Measurements from ENCODE around the gene ATP1A4.

Gene ATP1A4

GRCh38 chr1:160148121-160148520 lies 3.3 kb upstream of the ATP1A4 start:
- no peak for DNase-seq

GRCh38 chr1:160149233-160149632 lies 2.2 kb upstream of the ATP1A4 start:
- no peak for DNase-seq

DNA sequence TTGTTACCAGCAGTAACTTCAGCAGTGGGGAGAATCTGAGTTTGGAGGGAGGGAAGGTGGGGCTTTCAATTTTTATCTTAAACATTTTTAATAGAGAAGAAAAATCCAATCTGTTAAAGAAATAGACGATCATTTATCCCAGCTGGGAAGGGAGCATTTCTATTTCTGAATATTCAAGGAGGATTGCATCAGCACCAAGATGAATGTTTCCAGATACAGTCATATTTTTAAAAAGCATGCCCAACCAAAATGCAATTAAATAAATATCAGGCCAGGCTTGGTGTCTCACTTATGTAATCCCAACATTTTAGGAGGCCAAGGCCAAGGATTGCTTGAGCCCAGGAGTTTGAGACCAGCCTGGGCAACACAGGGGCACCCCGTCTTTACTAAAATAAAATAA lies 1.7 kb upstream of the ATP1A4 start:
- no peak for DNase-seq

DNA sequence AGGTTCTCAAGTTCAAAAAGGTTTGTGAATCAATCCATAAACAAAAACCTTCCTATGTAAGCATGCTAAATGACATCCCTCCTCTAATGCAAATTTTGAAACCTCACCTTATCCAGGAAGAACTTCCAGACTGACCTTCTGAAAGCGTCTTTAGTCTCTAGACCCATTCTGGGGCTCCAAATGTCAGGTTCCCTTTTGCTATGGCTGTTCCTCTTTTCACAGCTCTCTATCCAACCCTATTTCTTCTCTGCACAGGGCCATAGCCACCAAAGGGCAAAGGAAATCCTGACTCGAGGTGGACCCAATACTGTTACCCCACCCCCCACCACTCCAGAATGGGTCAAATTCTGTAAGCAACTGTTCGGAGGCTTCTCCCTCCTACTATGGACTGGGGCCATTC lies 3.4 kb downstream of the ATP1A4 start:
- DNase-seq: no peak

- no peak for DNase-seq
Observed at GRCh38 chr1:160156361-160156760, 5.0 kb downstream of the ATP1A4 start.

DNA sequence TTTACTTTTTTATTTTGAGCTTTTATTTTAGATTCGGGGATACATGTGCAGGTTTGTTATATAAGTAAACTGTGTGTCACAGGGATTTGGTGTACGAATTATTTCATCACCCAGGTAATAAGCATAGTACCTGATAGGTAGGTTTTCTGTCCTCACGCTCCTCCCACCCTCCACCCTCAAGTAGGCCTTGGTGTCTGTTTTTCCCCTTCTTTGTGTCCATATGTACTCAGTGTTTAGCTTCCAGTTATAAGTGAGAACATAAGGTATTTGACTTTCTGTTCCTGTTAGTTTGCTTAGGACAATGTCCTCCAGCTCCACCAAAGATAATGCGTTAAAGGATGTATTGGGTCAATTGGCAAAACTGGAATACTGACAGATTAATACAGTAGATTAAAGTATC lies 5.8 kb downstream of the ATP1A4 start:
- DNase-seq: no peak

DNA sequence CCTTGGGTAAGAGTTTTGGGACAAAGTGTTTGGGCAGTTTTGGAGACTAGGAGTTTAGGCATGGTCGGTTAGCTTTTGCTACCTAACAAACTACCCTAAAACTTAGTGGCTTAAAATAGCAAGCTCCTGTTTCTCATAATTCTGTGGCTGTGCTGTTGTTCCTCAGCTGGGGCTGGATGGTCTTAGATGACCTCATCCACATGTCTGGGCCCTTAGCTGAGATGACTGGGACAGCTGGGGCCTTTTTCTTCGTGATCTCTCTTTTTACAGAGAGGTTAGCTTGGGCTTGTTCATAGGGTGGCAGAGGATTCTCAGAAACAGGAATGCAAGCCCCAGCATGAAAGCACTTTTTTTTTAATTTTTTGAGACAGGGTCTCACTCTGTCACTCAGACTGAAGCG lies 6.6 kb downstream of the ATP1A4 start:
- no peak for DNase-seq

DNA sequence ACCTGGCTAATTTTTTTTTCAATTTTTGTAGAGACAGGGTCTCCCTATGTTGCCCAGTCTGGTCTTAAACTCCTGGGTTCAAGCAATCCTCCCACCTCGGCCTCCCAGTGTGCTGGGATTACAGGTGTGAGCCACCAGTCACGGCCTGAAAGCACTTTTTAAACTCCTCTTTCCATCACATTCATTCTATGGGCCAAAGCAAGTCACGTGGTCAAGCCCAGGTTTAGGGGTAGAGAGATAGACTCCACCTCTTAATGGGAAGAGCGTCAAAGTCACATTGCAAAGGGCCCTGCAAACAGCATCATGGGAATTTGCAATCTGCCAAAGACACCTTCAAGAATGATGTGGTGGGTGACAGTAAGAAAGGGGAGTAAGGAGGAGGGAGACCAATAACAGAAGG lies 7.1 kb downstream of the ATP1A4 start:
- DNase-seq: no peak

- DNase-seq: no peak
Observed at GRCh38 chr1:160159846-160160245, 8.4 kb downstream of the ATP1A4 start.

GRCh38 chr1:160161965-160162705 lies 10.7 kb downstream of the ATP1A4 start:
- DNase-seq: no peak

- no peak for DNase-seq
Observed at GRCh38 chr1:160162931-160163330, 11.5 kb downstream of the ATP1A4 start.

GRCh38 chr1:160163615-160164014 lies 12.2 kb downstream of the ATP1A4 start:
- DNase-seq: no peak

- no peak for DNase-seq
Observed at GRCh38 chr1:160164121-160164520, 12.7 kb downstream of the ATP1A4 start.

DNA sequence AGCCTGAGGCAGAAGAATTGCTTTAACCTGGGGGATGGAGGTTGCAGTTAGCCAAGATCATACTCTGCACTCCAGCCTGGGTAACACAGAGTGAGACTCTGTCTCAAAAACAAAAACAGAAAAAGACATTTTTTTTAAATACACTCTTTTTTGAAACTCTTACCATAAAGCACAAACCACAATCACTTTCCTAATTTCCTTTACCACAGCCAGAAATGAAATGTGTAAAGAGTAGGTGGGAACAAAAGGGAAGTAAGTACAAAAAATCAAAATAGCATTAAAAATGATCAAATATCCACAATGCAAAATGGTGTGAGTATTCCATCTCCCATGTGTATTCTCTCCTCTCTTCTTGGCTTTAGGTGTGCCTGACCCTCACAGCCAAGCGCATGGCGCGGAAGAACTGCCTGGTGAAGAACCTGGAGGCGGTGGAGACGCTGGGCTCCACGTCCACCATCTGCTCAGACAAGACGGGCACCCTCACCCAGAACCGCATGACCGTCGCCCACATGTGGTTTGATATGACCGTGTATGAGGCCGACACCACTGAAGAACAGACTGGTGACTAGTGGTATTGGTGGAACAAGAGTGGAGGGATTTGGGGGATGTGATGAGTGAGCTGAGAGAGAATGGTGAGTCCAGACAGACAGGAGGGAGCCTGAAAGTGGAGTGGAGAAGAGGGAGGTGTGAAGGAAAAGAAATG lies 14.9 kb downstream of the ATP1A4 start:
- no peak for DNase-seq

DNA sequence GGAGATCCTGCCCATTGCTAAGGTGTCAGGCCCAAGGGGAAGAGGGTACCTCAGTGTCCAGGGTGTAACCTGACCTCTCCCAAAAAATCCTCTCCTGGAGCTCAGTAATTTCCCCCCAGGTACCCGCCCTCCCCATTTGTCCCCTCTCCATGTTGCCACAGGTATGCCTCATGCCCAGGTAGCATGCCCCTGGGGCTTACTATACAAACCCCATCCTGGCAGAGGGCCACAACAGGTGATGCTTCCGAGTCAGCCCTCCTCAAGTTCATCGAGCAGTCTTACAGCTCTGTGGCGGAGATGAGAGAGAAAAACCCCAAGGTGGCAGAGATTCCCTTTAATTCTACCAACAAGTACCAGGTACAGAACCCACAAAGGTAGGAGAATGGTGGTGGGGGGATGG lies 15.7 kb downstream of the ATP1A4 start:
- no peak for DNase-seq

DNA sequence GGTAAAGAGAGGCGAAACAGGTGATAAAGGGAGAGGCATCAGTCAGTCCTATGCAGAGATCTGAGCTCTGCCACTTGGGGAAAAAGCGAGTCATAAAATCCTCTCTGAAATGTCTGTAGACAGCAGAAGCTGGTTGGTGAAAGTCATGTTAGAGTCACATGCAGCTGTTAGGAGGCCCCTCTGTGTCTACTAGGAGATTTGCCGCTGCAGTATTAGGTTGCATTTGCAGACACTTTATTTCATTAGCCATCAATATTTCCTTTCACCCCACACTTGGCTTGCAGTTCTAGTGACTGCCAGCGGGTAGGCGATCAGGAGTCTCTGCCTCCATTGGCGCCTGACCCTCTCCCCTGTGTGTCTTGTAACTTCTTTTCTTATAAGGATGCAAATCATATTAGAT lies 16.2 kb downstream of the ATP1A4 start:
- no peak for DNase-seq

GRCh38 chr1:160168016-160168415 lies 16.6 kb downstream of the ATP1A4 start:
- no peak for DNase-seq

DNA sequence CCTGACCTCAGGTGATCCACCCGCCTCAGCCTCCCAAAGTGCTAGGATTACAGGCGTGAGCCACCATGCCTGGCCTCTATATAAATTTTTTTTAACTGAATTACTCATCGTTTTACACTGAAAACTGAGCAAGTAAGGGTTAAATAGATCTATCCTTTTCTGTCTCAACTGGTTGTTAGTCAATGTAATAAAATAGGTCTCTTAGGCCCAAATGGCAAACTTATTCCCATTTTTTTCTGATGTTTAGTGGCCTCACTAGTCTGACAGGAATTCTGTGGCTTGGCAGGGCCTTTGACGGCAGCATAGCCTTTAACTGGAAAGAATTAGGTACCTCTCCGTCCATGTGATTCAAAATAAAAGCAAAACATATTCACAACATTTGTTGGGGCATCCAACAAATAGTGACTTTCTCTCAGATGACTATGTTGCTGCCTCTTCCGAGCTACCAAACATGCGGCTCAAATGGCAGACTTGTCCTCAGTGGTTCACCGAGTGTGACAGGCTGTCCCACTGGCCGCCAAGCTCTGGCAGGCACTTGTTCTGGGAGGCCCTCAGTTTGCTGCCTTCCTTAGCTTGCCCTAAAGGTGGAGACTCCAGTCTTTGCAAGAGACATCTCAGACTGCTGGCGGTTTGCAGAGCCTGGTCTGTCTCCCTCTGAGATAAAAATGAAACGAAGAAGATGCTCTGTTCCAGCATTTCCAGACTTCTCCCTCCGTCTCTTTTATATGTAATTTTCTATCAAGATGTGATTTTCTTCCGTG lies 17.4 kb downstream of the ATP1A4 start:
- no peak for DNase-seq

GRCh38 chr1:160169553-160170399 lies 18.4 kb downstream of the ATP1A4 start:
- no peak for DNase-seq

- no peak for DNase-seq
Observed at GRCh38 chr1:160171354-160171753, 20.0 kb downstream of the ATP1A4 start.

DNA sequence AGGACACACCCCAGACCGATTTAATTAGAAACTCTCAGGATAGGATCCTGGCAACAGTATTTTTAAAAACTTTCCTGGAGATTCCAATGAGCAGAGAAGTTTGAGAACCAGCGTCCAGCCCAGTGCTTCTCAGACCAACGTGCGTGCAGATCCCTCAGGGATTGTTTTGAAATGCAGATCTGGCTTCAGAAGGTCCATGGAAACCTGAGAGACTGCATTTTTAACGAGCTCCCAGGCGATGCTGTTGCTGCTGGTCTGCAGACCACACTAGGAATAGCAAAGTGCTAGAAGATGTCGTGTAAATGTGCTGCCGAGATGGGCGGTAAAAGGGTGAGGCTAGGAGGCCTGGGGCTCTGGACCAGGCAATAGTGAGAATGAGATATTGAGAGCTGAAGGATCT lies 20.6 kb downstream of the ATP1A4 start:
- DNase-seq: no peak

DNA sequence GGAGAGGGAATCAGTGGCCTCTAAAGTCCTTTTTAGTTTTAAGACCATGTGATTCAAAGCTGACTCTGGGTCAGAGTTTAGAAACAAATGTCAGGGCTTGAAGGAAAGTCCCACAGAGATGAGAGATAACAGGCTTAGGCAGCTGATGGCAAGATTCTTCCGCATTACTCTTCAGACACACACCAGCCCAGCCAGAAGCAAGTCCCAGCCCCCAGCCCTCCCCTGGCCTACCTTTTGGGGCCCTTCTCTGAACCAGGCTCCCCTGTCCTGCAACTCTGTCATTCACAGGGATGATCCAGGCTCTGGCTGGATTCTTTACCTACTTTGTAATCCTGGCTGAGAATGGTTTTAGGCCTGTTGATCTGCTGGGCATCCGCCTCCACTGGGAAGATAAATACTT lies 25.8 kb downstream of the ATP1A4 start:
- DNase-seq: no peak

GRCh38 chr1:160177667-160178066 lies 26.3 kb downstream of the ATP1A4 start:
- DNase-seq: no peak

All from CD4-positive, alpha-beta T cell treated with Interleukin-17A for 1 hour (primary cell).